Endothelial cell (in vitro differentiated cells): Measurements from ENCODE around the gene STXBP1. TPM values are rescaled to one million over a fixed set of nuclear protein-coding genes. Genes with fewer than 3 reads are reported as not detected.

Source experiments
- DNase-seq: peaks from one replicate; pipeline ENCODE4 v3.0.0; 2021; ENCODE audit warnings: low spot score
- H3K27ac Mint-ChIP-seq: one replicate; pipeline ENCODE4 v1.8.0; 2021; ENCODE audit warnings: mixed read lengths, inconsistent platforms; ENCODE audit not compliant: unreplicated experiment
- H3K27me3 Mint-ChIP-seq: one replicate; pipeline ENCODE4 v1.8.0; 2021; ENCODE audit warnings: mild to moderate bottlenecking, moderate library complexity, mixed read lengths, inconsistent platforms; ENCODE audit not compliant: unreplicated experiment
- H3K36me3 Mint-ChIP-seq: one replicate; pipeline ENCODE4 v1.8.0; 2021; ENCODE audit warnings: mild to moderate bottlenecking, low read depth, mixed read lengths, inconsistent platforms; ENCODE audit not compliant: unreplicated experiment
- H3K4me1 Mint-ChIP-seq: one replicate; pipeline ENCODE4 v1.8.0; 2021; ENCODE audit warnings: mild to moderate bottlenecking, mixed read lengths, inconsistent platforms; ENCODE audit not compliant: unreplicated experiment
- H3K4me3 Mint-ChIP-seq: one replicate; pipeline ENCODE4 v1.8.0; 2021; ENCODE audit warnings: mild to moderate bottlenecking, mixed read lengths, inconsistent platforms; ENCODE audit not compliant: unreplicated experiment
- H3K9me3 Mint-ChIP-seq: one replicate; pipeline ENCODE4 v1.8.0; 2021; ENCODE audit warnings: mixed read lengths, inconsistent platforms; ENCODE audit not compliant: unreplicated experiment
- CTCF ChIP-seq: fragments of 200-600 bp; sonication (generic); IDR thresholded peaks from one replicate; pipeline ENCODE4 v1.5.0; 2021; ENCODE audit warnings: antibody characterized with exemption; ENCODE audit not compliant: unreplicated experiment
- total RNA-seq: library from RNA; stranded (reverse); fragmentation: NEBNext Ultra II Directional; extraction: Animal tissue kit (Norgen Biotek cat#: 25700); gene quantifications from one replicate; pipeline ENCODE4 v1.2.1, GENCODE V29; 2021; ENCODE audit not compliant: unreplicated experiment

Gene STXBP1
- total RNA-seq, 1 donor from 2014 or later, result 113 TPM

- DNase-seq, result no peak
- Mint-ChIP-seq H3K4me3 (no peak overlapping the region), H3K9me3 (no peaks in the 10 kb centered on the region), H3K27ac (no peak overlapping the region), H3K27me3 (no peaks in the 10 kb centered on the region), H3K4me1 (no peaks in the 10 kb centered on the region), H3K36me3 (peaks cover 59% of the 10 kb centered on the region)
- no peak for TF ChIP-seq CTCF
Measured at GRCh38 chr9:127660886-127661741, 49.0 kb downstream of the STXBP1 start.

DNA sequence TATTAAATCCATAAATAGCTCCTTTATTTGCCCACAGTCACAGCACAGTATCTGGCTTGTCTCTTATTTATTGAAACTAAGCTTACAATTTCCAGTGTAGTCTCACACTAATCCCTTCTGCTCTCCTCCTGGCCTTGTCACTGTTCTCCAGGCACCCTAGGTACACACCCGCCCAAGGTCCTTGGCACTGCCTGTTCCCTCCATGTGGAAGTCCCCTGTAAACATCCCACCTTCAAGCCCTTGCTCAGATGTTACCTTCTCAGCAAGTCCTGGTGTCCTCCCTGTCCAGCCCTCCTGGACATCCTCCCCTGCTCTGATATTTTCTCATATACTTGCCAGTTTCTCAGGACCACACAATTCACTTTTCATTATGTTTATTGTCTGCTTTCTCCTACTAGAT is 50.5 kb downstream of the STXBP1 start:
- Mint-ChIP-seq H3K9me3 (no peaks in the 10 kb centered on the region), H3K27ac (no peak overlapping the region), H3K36me3 (peaks cover 61% of the 10 kb centered on the region), H3K27me3 (no peaks in the 10 kb centered on the region), H3K4me1 (no peaks in the 10 kb centered on the region), H3K4me3 (peak overlapping the region; percentile 11)
- TF ChIP-seq CTCF, result no peak
- DNase-seq, result no peak

GRCh38 chr9:127664324-127664677 is 52.2 kb downstream of the STXBP1 start:
- DNase-seq, result no peak
- TF ChIP-seq CTCF, result no peak
- peaks cover 56% of the 10 kb centered on the region for H3K36me3 Mint-ChIP-seq
- H3K9me3 Mint-ChIP-seq, result no peaks in the 10 kb centered on the region
- H3K4me3 Mint-ChIP-seq, result peak overlapping the region; percentile 71
- H3K27me3 Mint-ChIP-seq, result no peaks in the 10 kb centered on the region
- no peaks in the 10 kb centered on the region for H3K4me1 Mint-ChIP-seq
- peak overlapping the region; percentile 71 for H3K27ac Mint-ChIP-seq

DNA sequence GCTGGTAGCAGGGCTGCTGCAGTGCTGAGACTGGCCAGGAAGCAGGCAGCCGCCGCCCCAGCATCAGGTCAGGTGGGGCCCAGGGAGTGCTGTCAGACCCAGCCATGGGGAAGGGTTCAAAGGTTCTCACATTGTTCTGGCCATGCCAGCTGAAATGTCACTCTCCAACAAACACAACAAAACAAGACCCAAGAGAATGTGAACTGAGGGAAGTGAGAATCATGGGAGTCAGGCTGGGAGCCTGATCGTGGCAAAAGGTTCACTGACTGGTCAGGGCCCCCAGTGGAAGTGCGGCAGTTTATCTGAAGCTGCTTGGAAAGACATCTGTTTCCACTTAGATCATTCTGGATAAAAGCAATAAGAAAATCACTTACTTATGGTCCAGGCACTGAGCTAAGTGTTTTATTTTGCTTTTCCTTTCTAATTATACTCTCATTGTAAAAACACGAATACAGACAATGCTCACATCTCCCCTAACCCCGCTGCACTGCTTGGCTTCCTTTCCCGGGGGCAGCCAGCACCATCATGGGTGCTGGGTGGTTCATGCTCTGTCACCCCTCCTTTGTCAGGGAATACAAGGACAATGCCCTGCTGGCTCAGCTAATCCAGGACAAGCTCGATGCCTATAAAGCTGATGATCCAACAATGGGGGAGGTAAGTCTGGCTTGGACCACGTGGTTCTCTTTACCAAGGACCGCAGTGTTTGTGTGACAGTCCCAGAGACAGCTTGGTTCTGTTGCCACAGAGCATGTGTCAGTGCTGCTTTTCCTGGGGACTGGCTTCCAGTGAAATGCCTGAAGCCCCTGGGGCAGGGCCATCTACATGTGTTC is 52.8 kb downstream of the STXBP1 start:
- no peak for TF ChIP-seq CTCF
- Mint-ChIP-seq H3K4me1 (no peaks in the 10 kb centered on the region), H3K9me3 (no peaks in the 10 kb centered on the region), H3K36me3 (peaks cover 53% of the 10 kb centered on the region), H3K27me3 (no peaks in the 10 kb centered on the region), H3K27ac (peak overlapping the region; percentile 71), H3K4me3 (peak overlapping the region; percentile 22)
- DNase-seq, result no peak
